ENCODE measurements around the gene NRIP3.

DNA sequence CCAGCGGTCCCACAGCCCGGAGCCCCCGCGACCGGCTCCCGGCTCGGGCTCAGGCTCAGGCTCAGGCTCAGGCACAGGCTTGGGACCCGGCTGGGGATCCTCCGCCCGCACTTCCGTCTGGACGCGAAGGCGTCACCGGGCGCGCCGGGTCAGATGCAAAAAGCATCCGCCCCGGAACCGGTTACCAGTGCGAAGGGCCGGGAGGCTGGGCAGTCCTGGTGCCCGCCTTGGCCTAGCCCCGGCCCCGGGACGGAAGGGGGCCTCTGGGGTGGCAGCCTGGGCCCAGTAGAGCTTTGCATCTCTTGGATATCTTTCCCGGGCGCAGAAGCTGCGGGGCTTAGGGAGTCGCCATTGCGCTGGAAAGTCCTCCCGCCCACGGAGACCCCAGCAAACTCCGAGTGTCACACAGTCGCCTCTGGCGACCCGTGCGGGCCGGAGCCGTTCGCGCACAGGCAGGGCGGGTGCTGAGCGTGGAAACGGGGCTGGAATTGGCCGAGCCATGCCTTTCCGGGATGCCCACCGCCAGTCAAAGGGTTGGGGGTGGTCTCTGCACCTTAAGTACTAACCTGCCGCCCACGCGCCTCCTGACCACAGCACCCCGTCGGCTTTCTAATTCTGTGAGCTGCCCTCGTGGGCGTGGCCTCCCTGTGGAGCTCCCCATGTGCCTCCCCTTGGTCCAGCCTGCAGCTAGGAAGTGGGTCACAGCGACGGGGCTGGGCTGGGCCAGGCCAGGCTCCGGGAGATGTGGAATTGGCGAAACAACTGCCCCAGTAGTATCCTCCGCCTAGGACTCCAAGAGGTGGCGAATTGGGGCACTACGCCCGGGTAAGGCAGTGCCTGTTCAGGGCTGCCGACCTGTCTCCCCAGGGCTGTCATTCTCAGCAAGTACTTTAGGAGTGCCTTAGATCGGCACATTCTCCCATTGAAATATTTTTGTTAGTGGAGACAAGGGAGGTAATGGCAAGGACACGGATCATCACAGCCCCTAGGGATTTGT is 39.2 kb downstream of the NRIP3 start, which contains the start of gene TMEM9B:
- no peak for TF ChIP-seq CTCF (IDR thresholded peaks at IDR 0.05; ENCODE audit: extremely low read depth in 1 of 2, insufficient read depth in 1 of 2, low read depth in 1 of 2, low read length in 2 of 2)
- TF ChIP-seq POLR2AphosphoS5 (IDR thresholded peaks at IDR 0.05; ENCODE audit: insufficient read depth, low read depth, low read length), result peak; percentile 83
- peak; percentile 12 for TF ChIP-seq FOS (IDR thresholded peaks at IDR 0.05; ENCODE audit: borderline replicate concordance, insufficient read depth, low read length)
- no peak for TF ChIP-seq EZH2 (IDR thresholded peaks at IDR 0.05; ENCODE audit: borderline replicate concordance, low read depth, low read length, severe bottlenecking)
- peak; percentile 96 for TF ChIP-seq POLR2A (IDR thresholded peaks at IDR 0.05; ENCODE audit: low read depth, low read length)

Data from endothelial cell of umbilical vein (primary cell).